SK-N-SH (cell line): ENCODE results near the gene CD6. TPM values are rescaled to one million over a fixed set of nuclear protein-coding genes. Genes with fewer than 3 reads are reported as not detected.

Experiments
- CTCF ChIA-PET: fragments of 300-600, 350-600 bp; formaldehyde crosslinking; extraction: SDS; loops from one replicate; lab custom pipeline; 2021; lab: Yijun Ruan, JAX
- POLR2A ChIA-PET: fragments of 350-600 bp; sonication (Branson Sonifier 250); formaldehyde crosslinking; extraction: SDS; loops from one replicate; lab custom pipeline; 2020; ENCODE audit warnings: antibody characterized with exemption, inconsistent platforms; lab: Yijun Ruan, JAX
- DNase-seq: peaks from one replicate; pipeline ENCODE4 v3.0.0; 2012
- H2AFZ ChIP-seq: fragments of 200-600 bp; sonication (generic); 2 replicates; pipeline ENCODE4 v1.8.1; 2016; ENCODE audit warnings: antibody characterized with exemption, mild to moderate bottlenecking, low read depth
- H3F3A ChIP-seq: fragments of 200-600 bp; sonication (generic); replicated peaks from 2 replicates; pipeline ENCODE3; 2016; ENCODE audit warnings: antibody characterized with exemption, mild to moderate bottlenecking; ENCODE audit not compliant: insufficient read depth
- H3K27ac ChIP-seq, 2 experiments: fragments of 200-500 bp in 1 of 2; fragments of 200-600 bp in 1 of 2; sonication (Bioruptor generic) in 1 of 2; sonication (generic), shearing (Covaris generic) in 1 of 2; 2 replicates each; pipeline versions ENCODE4 v1.5.1 to v1.6.1; 2014 to 2016; ENCODE audit warnings: low read depth in 2 of 2, inconsistent platforms in 1 of 2, low read length in 1 of 2, mild to moderate bottlenecking in 1 of 2, mixed read lengths in 1 of 2
- H3K27me3 ChIP-seq: fragments of 200-600 bp; sonication (generic), shearing (Covaris generic); 2 replicates; pipeline ENCODE4 v1.6.1; 2016; ENCODE audit warnings: mixed run types; ENCODE audit not compliant: insufficient read depth
- H3K36me3 ChIP-seq, 2 experiments: fragments of 200-500 bp in 1 of 2; fragments of 200-600 bp in 1 of 2; sonication (Bioruptor generic) in 1 of 2; sonication (generic) in 1 of 2; replicated peaks in 1 of 2; 2 replicates each; pipeline versions ENCODE3 to v1.5.1; 2014 to 2016; ENCODE audit warnings: low read length in 1 of 2, mild to moderate bottlenecking in 1 of 2; ENCODE audit not compliant: insufficient read depth in 2 of 2, control insufficient read depth in 1 of 2
- H3K4me1 ChIP-seq, 2 experiments: fragments of 200-500 bp in 1 of 2; fragments of 200-600 bp in 1 of 2; sonication (Bioruptor generic) in 1 of 2; sonication (generic), shearing (Covaris generic) in 1 of 2; 2 replicates each; pipeline versions ENCODE4 v1.5.1 to v1.6.1; 2014 to 2016; ENCODE audit warnings: low read depth in 1 of 2, low read length in 1 of 2, mixed run types in 1 of 2; ENCODE audit not compliant: insufficient read depth in 2 of 2, control insufficient read depth in 1 of 2
- H3K4me2 ChIP-seq: fragments of 200-600 bp; sonication (generic), shearing (Covaris generic); 2 replicates; pipeline ENCODE4 v1.6.1; 2017; ENCODE audit warnings: mixed run types
- H3K4me3 ChIP-seq, 2 experiments: fragments of 200-500 bp in 1 of 2; fragments of 200-600 bp in 1 of 2; sonication (Bioruptor generic) in 1 of 2; sonication (generic), shearing (Covaris generic) in 1 of 2; 2 replicates each; pipeline versions ENCODE4 v1.5.1 to v1.8.1; 2014 to 2016; ENCODE audit warnings: low read depth in 2 of 2, inconsistent platforms in 1 of 2, low read length in 1 of 2, mild to moderate bottlenecking in 1 of 2, mixed read lengths in 1 of 2, moderate library complexity in 1 of 2
- H3K79me2 ChIP-seq: fragments of 200-600 bp; sonication (generic); 2 replicates; pipeline ENCODE4 v1.8.1; 2017; ENCODE audit warnings: mild to moderate bottlenecking; ENCODE audit not compliant: insufficient read depth
- H3K9ac ChIP-seq: fragments of 200-600 bp; sonication (generic); 2 replicates; pipeline ENCODE4 v1.6.1; 2017; ENCODE audit warnings: mixed run types
- H3K9me2 ChIP-seq: fragments of 200-600 bp; sonication (generic); 2 replicates; pipeline ENCODE4 v1.6.1; 2017; ENCODE audit warnings: mixed run types
- H3K9me3 ChIP-seq: fragments of 200-600 bp; sonication (generic); 2 replicates; pipeline ENCODE4 v1.6.1; 2017; ENCODE audit warnings: mixed run types, mild to moderate bottlenecking, moderate library complexity
- H4K20me1 ChIP-seq: fragments of 200-600 bp; sonication (generic); 2 replicates; pipeline ENCODE4 v1.6.1; 2017; ENCODE audit warnings: mild to moderate bottlenecking, mixed run types; ENCODE audit not compliant: insufficient read depth
- CHD2 ChIP-seq: fragments of 150-350 bp; IDR thresholded peaks from 2 replicates; pipeline ENCODE4 v1.6.1; 2018; ENCODE audit warnings: low read length; ENCODE audit not compliant: partially characterized antibody
- ELF1 ChIP-seq: IDR thresholded peaks from 2 replicates; pipeline ENCODE4 v1.4.0; 2012
- EP300 ChIP-seq, 2 experiments: IDR thresholded peaks; 2 replicates each; pipeline versions ENCODE4 v1.4.0 to v1.6.1; 2012; ENCODE audit warnings: borderline replicate concordance in 1 of 2, low read depth in 1 of 2, low read length in 1 of 2
- EZH2phosphoT487 ChIP-seq: fragments of 200-600 bp; sonication (generic); IDR thresholded peaks from 2 replicates; pipeline ENCODE4 v1.6.1; 2017; ENCODE audit warnings: low read depth, mixed run types, mild to moderate bottlenecking, antibody characterized with exemption, moderate library complexity, borderline replicate concordance
- FOSL2 ChIP-seq: IDR thresholded peaks from 2 replicates; pipeline ENCODE4 v1.4.0; 2012; ENCODE audit warnings: low read depth, mild to moderate bottlenecking, moderate library complexity, borderline replicate concordance
- FOXJ3 ChIP-seq: sonication (generic); formaldehyde crosslinking; IDR thresholded peaks from 2 replicates; pipeline ENCODE4 v1.5.1; 2020; ENCODE audit warnings: mild to moderate bottlenecking, missing genetic modification reagents
- FOXM1 ChIP-seq: IDR thresholded peaks from 2 replicates; pipeline ENCODE4 v1.4.0; 2012; ENCODE audit warnings: low read depth, mild to moderate bottlenecking
- GATA2 ChIP-seq: sonication (generic); formaldehyde crosslinking; IDR thresholded peaks from 2 replicates; pipeline ENCODE4 v1.5.0; 2020; ENCODE audit warnings: mild to moderate bottlenecking, missing genetic modification reagents
- IRF3 ChIP-seq: fragments of 150-350 bp; IDR thresholded peaks from 2 replicates; pipeline ENCODE4 v1.6.1; 2016; ENCODE audit warnings: mild to moderate bottlenecking, low read depth, low read length
- JUND ChIP-seq: IDR thresholded peaks from 2 replicates; pipeline ENCODE4 v1.4.0; 2012
- MEF2A ChIP-seq: IDR thresholded peaks from 2 replicates; pipeline ENCODE4 v1.4.0; 2012; ENCODE audit warnings: low read depth, borderline replicate concordance
- POLR2AphosphoS5 ChIP-seq: IDR thresholded peaks from 2 replicates; pipeline ENCODE4 v1.6.1; 2012; ENCODE audit warnings: low read depth, low read length
- REST ChIP-seq: IDR thresholded peaks from 2 replicates; pipeline ENCODE4 v1.6.1; 2012; ENCODE audit warnings: mild to moderate bottlenecking, low read depth, low read length, moderate library complexity
- SIN3A ChIP-seq: IDR thresholded peaks from 2 replicates; pipeline ENCODE4 v1.6.1; 2012; ENCODE audit warnings: low read depth, mild to moderate bottlenecking, low read length, moderate library complexity, borderline replicate concordance
- SMC3 ChIP-seq: IDR thresholded peaks from 2 replicates; pipeline ENCODE4 v1.6.1; 2012; ENCODE audit warnings: low read depth, low read length, improper control_type of control experiment
- TAF1 ChIP-seq: IDR thresholded peaks from 2 replicates; pipeline ENCODE4 v1.6.1; 2012; ENCODE audit warnings: low read depth, mild to moderate bottlenecking, low read length, moderate library complexity, borderline replicate concordance
- TCF12 ChIP-seq: IDR thresholded peaks from 2 replicates; pipeline ENCODE4 v1.4.0; 2012
- TEAD4 ChIP-seq: IDR thresholded peaks from 2 replicates; pipeline ENCODE4 v1.4.0; 2012; ENCODE audit warnings: mild to moderate bottlenecking, borderline replicate concordance; ENCODE audit not compliant: insufficient read depth
- USF2 ChIP-seq: fragments of 150-350 bp; IDR thresholded peaks from 2 replicates; pipeline ENCODE4 v1.6.1; 2017; ENCODE audit warnings: antibody characterized with exemption, low read length, low read depth, borderline replicate concordance
- YY1 ChIP-seq: IDR thresholded peaks from 2 replicates; pipeline ENCODE4 v1.4.0; 2012; ENCODE audit warnings: low read depth, mild to moderate bottlenecking
- WGBS: methylation state at CpG from one replicate; pipeline ENCODE4 v1.1.6; 2017; ENCODE audit warnings: low lambda C conversion rate; 5-methylcytosine and 5-hydroxymethylcytosine counted together
- polyA plus RNA-seq, 3 experiments: library from polyadenylated mRNA; depleted of rRNA; stranded (reverse); fragments of >200 nt; gene quantifications; 2 replicates each; pipeline ENCODE4 v1.2.3, GENCODE V29; 2012

Gene CD6
- polyA plus RNA-seq, 1 of the 3 experiments (the other 2 are of a cell fraction): not detected

- H3K4me2 ChIP-seq: no peak overlapping the region
- H3F3A ChIP-seq: no peaks in the 10 kb centered on the region
- H4K20me1 ChIP-seq: no peaks in the 10 kb centered on the region
- H3K4me3 ChIP-seq: no peak overlapping the region
- H3K36me3 ChIP-seq: no peaks in the 10 kb centered on the region
- ChIA-PET CTCF (no interaction called here), POLR2A (no interaction called here)
- H3K27me3 ChIP-seq: no peaks in the 10 kb centered on the region; the same call in 1 of the 2 replicates
- 70% methylated on average over 2 of the region's 2 CpGs for WGBS
- H3K9me3 ChIP-seq: no peaks in the 10 kb centered on the region
- H3K27ac ChIP-seq: no peak overlapping the region
- no peak for DNase-seq
- H3K9ac ChIP-seq: no peak overlapping the region
- no peaks in the 10 kb centered on the region for H3K79me2 ChIP-seq
- H2AFZ ChIP-seq: no peak overlapping the region
- no peaks in the 10 kb centered on the region; a peak in 1 of 4 replicates for H3K4me1 ChIP-seq
- TF ChIP-seq TAF1: no peak
- no peak for TF ChIP-seq YY1
- TF ChIP-seq FOXM1: no peak
- no peak for TF ChIP-seq IRF3
- TF ChIP-seq POLR2AphosphoS5: no peak
- no peak for TF ChIP-seq ELF1
- TF ChIP-seq EP300 (IDR thresholded peaks at IDR 0.05; ENCODE audit: borderline replicate concordance in 1 of 2, low read depth in 1 of 2, low read length in 1 of 2): no peak
- TF ChIP-seq GATA2: no peak
- TF ChIP-seq REST: no peak
- TF ChIP-seq USF2: no peak
- no peak for TF ChIP-seq EZH2phosphoT487
- no peak for TF ChIP-seq FOXJ3
- no peak for TF ChIP-seq JUND
- no peak for TF ChIP-seq TEAD4
- no peak for TF ChIP-seq SIN3A
- TF ChIP-seq SMC3: no peak
- TF ChIP-seq CHD2: no peak
- TF ChIP-seq MEF2A: no peak
- TF ChIP-seq TCF12: no peak
- TF ChIP-seq FOSL2: no peak
- no peaks in the 10 kb centered on the region for H3K9me2 ChIP-seq
Measured at GRCh38 chr11:60985501-60985900, 14.0 kb downstream of the CD6 start.
